Fibroblast of the aortic adventitia (primary cell): Measurements from ENCODE around the gene AGPAT4. TPM values are rescaled to one million over a fixed set of nuclear protein-coding genes. Genes with fewer than 3 reads are reported as not detected.

Experiments used
- DNase-seq: peaks from one replicate; pipeline ENCODE4 v3.0.0-alpha.2; 2010; ENCODE audit warnings: low read depth
- H3K4me3 ChIP-seq: 2 replicates; pipeline ENCODE4 v1.5.1; 2011; ENCODE audit warnings: low read depth, mild to moderate bottlenecking, control low read depth, low read length, moderate library complexity
- CTCF ChIP-seq: IDR thresholded peaks from 2 replicates; pipeline ENCODE4 v1.5.1; 2011; ENCODE audit warnings: mild to moderate bottlenecking, low read length, control low read depth, inconsistent platforms; ENCODE audit not compliant: insufficient read depth
- total RNA-seq: library from RNA; depleted of rRNA; stranded (reverse); fragments of >200 nt; gene quantifications from 2 replicates; pipeline ENCODE4 v1.2.3, GENCODE V29; 2012; ENCODE audit warnings: low replicate concordance

Gene AGPAT4
- total RNA-seq, 1 donor = 11.6 TPM

DNA sequence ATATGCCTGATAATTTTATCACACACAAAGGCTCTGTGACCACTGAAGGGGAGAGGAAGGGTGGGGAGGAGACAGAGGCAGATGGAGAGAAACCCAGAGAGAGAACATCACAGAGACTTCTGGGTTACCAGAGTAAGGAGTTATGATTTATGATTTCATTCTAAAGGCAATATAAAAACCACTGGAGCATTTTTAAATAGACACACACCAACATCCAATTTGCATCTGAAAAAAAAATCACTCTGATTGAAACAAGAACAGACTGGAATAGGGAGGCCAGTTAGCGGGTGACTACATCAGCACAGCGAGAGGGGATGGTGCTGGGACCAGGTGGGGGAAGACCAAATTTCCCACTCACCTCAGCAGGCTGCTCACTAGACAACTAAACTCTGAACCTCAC is 104.8 kb downstream of the AGPAT4 start:
- TF ChIP-seq CTCF = no peak
- no peak for DNase-seq
- H3K4me3 ChIP-seq = no peak overlapping the region

DNA sequence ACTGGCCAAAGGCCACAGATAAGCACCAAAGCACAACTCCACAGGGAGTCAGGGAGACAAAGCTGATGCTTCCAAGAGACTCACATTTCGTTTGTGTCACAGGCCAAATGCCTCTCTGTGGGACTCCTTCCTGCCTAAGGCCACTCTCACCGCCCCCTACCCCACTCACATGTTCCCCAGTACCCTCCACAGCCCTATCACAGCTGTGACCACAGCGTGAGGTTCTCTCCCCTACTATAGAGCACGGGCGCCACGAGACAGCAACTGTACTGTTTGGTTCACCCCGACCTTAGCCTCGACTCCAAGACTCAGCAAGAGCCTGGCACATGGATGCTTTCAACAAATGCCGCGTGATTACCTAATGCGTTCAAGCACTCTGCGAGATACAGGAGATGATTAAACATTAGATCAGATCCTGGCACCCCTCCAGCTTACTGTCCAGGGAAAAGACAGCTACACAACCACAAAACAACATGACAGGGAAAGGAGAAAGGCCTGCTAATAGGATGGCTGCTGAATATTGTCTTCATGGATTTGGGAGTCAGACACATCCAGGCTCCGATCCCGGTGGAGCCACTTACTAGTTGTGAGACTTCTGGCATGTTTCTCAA is 105.5 kb downstream of the AGPAT4 start:
- H3K4me3 ChIP-seq = no peak overlapping the region
- DNase-seq = peak; percentile 95
- no peak for TF ChIP-seq CTCF

DNA sequence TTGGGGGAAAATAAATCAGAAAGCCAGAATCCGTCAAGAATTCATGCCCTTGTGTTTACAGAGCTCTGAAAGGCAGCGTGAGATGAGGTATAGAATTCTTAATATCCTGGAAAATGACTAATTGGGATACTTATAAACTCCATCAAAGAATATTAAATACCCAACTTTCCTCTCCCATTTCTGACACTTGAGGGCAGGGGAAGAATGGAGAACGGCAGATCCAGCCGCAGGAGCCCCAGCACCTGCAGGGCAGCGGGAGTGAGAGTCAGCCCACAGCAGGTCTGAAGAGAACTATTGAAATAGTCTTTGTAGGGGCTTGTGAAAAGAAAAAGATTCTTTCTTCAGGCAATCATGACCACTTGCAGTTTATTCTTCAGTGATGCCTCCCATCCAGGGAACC is 107.2 kb downstream of the AGPAT4 start:
- DNase-seq = no peak
- H3K4me3 ChIP-seq = no peak overlapping the region
- TF ChIP-seq CTCF = no peak

DNA sequence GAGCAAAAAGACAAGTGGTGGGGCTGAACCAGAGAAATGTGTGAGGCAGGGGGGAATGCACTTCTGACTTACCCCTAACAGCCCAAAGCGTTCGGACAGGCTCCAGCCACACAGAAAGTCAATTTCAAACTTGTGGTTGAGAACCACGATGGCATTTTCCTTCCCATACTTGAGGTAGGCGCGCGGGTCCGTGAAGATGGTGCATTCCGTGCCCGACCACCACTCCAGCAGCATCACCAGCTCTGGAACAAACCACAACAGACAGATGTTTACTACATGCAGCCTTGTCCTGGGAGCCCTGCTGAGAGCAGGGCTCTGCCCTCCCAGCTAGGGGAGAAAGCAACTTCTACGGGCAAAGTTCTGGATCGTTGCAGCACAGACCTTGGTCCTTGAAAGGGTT is 107.7 kb downstream of the AGPAT4 start:
- H3K4me3 ChIP-seq = no peak overlapping the region
- TF ChIP-seq CTCF = no peak
- no peak for DNase-seq

DNA sequence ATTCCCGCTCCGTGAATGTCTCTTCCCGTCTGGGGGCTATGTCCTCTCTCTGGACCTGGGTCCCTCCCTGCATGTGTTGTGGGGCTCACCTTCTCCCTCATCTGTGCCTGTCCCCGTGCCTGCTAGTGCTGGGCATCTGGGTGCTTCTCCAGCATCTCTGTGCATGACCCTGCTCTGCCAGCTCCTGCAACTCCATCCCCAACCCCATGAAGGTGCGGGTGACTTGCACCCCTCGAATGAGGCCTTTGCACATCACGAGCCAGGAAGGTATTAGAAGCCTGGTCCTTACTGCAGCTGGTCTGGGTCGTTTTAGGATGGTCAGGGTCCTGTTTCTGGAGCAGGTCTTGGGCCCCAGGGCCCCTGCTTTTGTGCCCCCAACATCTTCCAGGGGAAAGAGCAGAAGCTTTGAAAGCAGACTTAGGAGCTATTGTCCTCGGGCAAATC is 109.7 kb downstream of the AGPAT4 start:
- TF ChIP-seq CTCF = no peak
- no peak overlapping the region for H3K4me3 ChIP-seq
- DNase-seq = no peak

GRCh38 chr6:161163466-161164181 is 110.2 kb downstream of the AGPAT4 start:
- TF ChIP-seq CTCF = no peak
- DNase-seq = no peak
- no peak overlapping the region for H3K4me3 ChIP-seq
